Urinary bladder (tissue), 4 donors: ENCODE results near the gene SNAPC2. TPM values are rescaled to one million over a fixed set of nuclear protein-coding genes. Genes with fewer than 3 reads are reported as not detected.
A peak's percentile ranks its signal among the peaks of the same experiment; 100 is the strongest.
"Not testable (repeated sequence)": the region's sequence is repeated elsewhere in the genome, so short reads cannot be mapped to it uniquely, and the experiment has no call there.

Source experiments
- DNase-seq: peaks from one replicate; pipeline ENCODE4 v3.0.0-alpha.2; 2015; ENCODE audit errors: extremely low spot score
- H3K27ac ChIP-seq: one replicate; pipeline ENCODE4 v1.5.1; 2013; ENCODE audit warnings: low read depth, mild to moderate bottlenecking, moderate library complexity
- H3K36me3 ChIP-seq: one replicate; pipeline ENCODE4 v1.6.1; 2013; ENCODE audit warnings: mild to moderate bottlenecking, moderate library complexity; ENCODE audit not compliant: insufficient read depth
- H3K4me1 ChIP-seq: one replicate; pipeline ENCODE4 v1.6.1; 2013; ENCODE audit warnings: mild to moderate bottlenecking, moderate library complexity; ENCODE audit not compliant: insufficient read depth
- H3K4me3 ChIP-seq: one replicate; pipeline ENCODE4 v1.5.1; 2013; ENCODE audit warnings: low read depth, low read length
- WGBS: extraction: QIAGEN DNeasy Blood & Tissue Kit; methylation state at CpG from one replicate; pipeline ENCODE4 v1.1.7; 2013; 5-methylcytosine and 5-hydroxymethylcytosine counted together
- polyA plus RNA-seq: library from polyadenylated mRNA; stranded (reverse); fragments of 200-250 nt; gene quantifications from one replicate; pipeline ENCODE4 v1.2.3, GENCODE V29; 2013
- total RNA-seq: library from RNA; depleted of rRNA; stranded (reverse); fragments of >200 nt; gene quantifications from one replicate; pipeline ENCODE4 v1.2.3, GENCODE V29; 2014
- donor health status: healthy with polysubstance abuse.
- donor health status: healthy.

SNAPC2 gene
- total and polyA plus RNA-seq, 2 donors: 6.8 to 55.6 TPM

GRCh38 chr19:7925171-7925851 is 5.2 kb downstream of the SNAPC2 start:
- DNase-seq: no peak
- H3K4me3 ChIP-seq: peak overlapping the region; percentile 51
- no peak overlapping the region for H3K27ac ChIP-seq
- no peaks in the 10 kb centered on the region for H3K36me3 ChIP-seq
- H3K4me1 ChIP-seq: no peaks in the 10 kb centered on the region
- under 1% methylated on average over 97 of the region's 98 CpGs for WGBS

GRCh38 chr19:7926021-7926726 is 6.0 kb downstream of the SNAPC2 start, which contains the start of gene CTXN1:
Gene CTXN1, minus strand, starts transcription at chr19:7926135. Its CDS starts 597 bp downstream, at chr19:7925538.
- Histone ChIP-seq H3K36me3 (peaks cover 5% of the 10 kb centered on the region), H3K4me3 (peak within 1 kb of the TSS; percentile 51), H3K27ac (no peak within 1 kb of the TSS), H3K4me1 (no peaks in the 10 kb centered on the region)
- no peak for DNase-seq
- WGBS: 5% methylated on average over 65 of the region's 65 CpGs

GRCh38 chr19:7926727-7927604 is 6.8 kb downstream of the SNAPC2 start:
- Histone ChIP-seq H3K4me3 (no peak overlapping the region), H3K4me1 (no peaks in the 10 kb centered on the region), H3K27ac (no peak overlapping the region), H3K36me3 (peaks cover 8% of the 10 kb centered on the region)
- WGBS: 79% methylated on average over 32 of the region's 32 CpGs
- no peak for DNase-seq

GRCh38 chr19:7927605-7928333 is 7.6 kb downstream of the SNAPC2 start:
- H3K4me1 ChIP-seq: no peaks in the 10 kb centered on the region

GRCh38 chr19:7928334-7928706 is 8.2 kb downstream of the SNAPC2 start:
- Histone ChIP-seq H3K36me3 (peaks cover 17% of the 10 kb centered on the region), H3K27ac (peak overlapping the region; percentile 73), H3K4me1 (no peaks in the 10 kb centered on the region), H3K4me3 (no peak overlapping the region)
- DNase-seq: peak; percentile 21
- WGBS: 24% methylated on average over 9 of the region's 9 CpGs

More at GRCh38 chr19:7927605-7928333, 7.6 kb downstream of the SNAPC2 start:
- Histone ChIP-seq H3K36me3 (peaks cover 12% of the 10 kb centered on the region), H3K4me3 (no peak overlapping the region), H3K27ac (no peak overlapping the region)
- 83% methylated on average over 23 of the region's 23 CpGs for WGBS
- no peak for DNase-seq

GRCh38 chr19:7928741-7929701 is 8.9 kb downstream of the SNAPC2 start:
- H3K27ac ChIP-seq: peak overlapping the region; percentile 86
- no peak overlapping the region for H3K4me3 ChIP-seq
- H3K36me3 ChIP-seq: peaks cover 21% of the 10 kb centered on the region
- no peaks in the 10 kb centered on the region for H3K4me1 ChIP-seq
- WGBS: 26% methylated on average over 24 of the region's 24 CpGs
- DNase-seq: peak; percentile 43

- WGBS: 84% methylated on average over 11 of the region's 11 CpGs
- not testable (repeated sequence) for H3K4me1 ChIP-seq, H3K27ac ChIP-seq, H3K4me3 ChIP-seq, DNase-seq
- peaks cover 21% of the 10 kb centered on the region for H3K36me3 ChIP-seq
These were observed 9.9 kb downstream of the SNAPC2 start for GRCh38 chr19:7930030-7930429.

- H3K4me1 ChIP-seq: no peaks in the 10 kb centered on the region
- 54% methylated on average over 7 of the region's 7 CpGs for WGBS
- DNase-seq: no peak
- H3K4me3 ChIP-seq: no peak overlapping the region
- H3K36me3 ChIP-seq: peaks cover 21% of the 10 kb centered on the region
- H3K27ac ChIP-seq: no peak overlapping the region
These were observed 10.6 kb downstream of the SNAPC2 start for GRCh38 chr19:7930765-7931164.

- Histone ChIP-seq H3K27ac (no peak overlapping the region), H3K36me3 (peaks cover 21% of the 10 kb centered on the region), H3K4me1 (no peaks in the 10 kb centered on the region), H3K4me3 (no peak overlapping the region)
- WGBS: 81% methylated on average over 36 of the region's 36 CpGs
- DNase-seq: no peak
These were observed 11.3 kb downstream of the SNAPC2 start for GRCh38 chr19:7931221-7932061.

GRCh38 chr19:7932276-7932929 is 12.3 kb downstream of the SNAPC2 start:
- WGBS: 90% methylated on average over 32 of the region's 32 CpGs
- DNase-seq: no peak
- H3K4me1 ChIP-seq: no peaks in the 10 kb centered on the region
- no peak overlapping the region for H3K27ac ChIP-seq
- H3K36me3 ChIP-seq: peaks cover 21% of the 10 kb centered on the region
- no peak overlapping the region for H3K4me3 ChIP-seq

- DNase-seq: no peak
- no peak overlapping the region for H3K27ac ChIP-seq
- H3K4me1 ChIP-seq: no peaks in the 10 kb centered on the region
- H3K4me3 ChIP-seq: no peak overlapping the region
- WGBS: 92% methylated on average over 10 of the region's 10 CpGs
- peaks cover 21% of the 10 kb centered on the region for H3K36me3 ChIP-seq
These were observed 12.8 kb downstream of the SNAPC2 start for GRCh38 chr19:7932930-7933300.
